Naive thymus-derived CD4-positive, alpha-beta T cell (primary cell): ENCODE data around the gene PLCL1. TPM values are rescaled to one million over a fixed set of nuclear protein-coding genes. Genes with fewer than 3 reads are reported as not detected.
A peak's percentile ranks its signal among the peaks of the same experiment; 100 is the strongest.

Experiments used
- ATAC-seq: fragments of 150-1000 bp; cut with Tn5 transposase; 2 replicates; pipeline ENCODE4 v1.10.0; 2021; ENCODE audit warnings: mild to moderate bottlenecking, moderate library complexity
- CTCF ChIA-PET: fragments of 350-600 bp; sonication (Branson Sonifier 250); formaldehyde crosslinking; loops from one replicate; lab custom pipeline; 2021; ENCODE audit warnings: antibody characterized with exemption; lab: Charles Lee
- POLR2A ChIA-PET: fragments of 350-600 bp; sonication (Branson Sonifier 250); formaldehyde crosslinking; loops from one replicate; lab custom pipeline; 2021; ENCODE audit warnings: antibody characterized with exemption, inconsistent platforms; lab: Charles Lee
- DNase-seq, 9 donors: peaks; one replicate each; pipeline versions ENCODE4 v3.0.0 to v3.0.0-alpha.2; 2020 to 2022; ENCODE audit warnings: mixed read lengths in 1 of 9
- H3K27ac ChIP-seq: one replicate; pipeline ENCODE4 v1.7.0; 2013; ENCODE audit warnings: mild to moderate bottlenecking, low read depth, low read length, moderate library complexity
- H3K27me3 ChIP-seq, 2 donors: one replicate each; pipeline ENCODE4 v1.7.0; 2013; ENCODE audit warnings: low read length in 2 of 2, mild to moderate bottlenecking in 2 of 2, moderate library complexity in 2 of 2; ENCODE audit not compliant: control insufficient read depth in 2 of 2, insufficient read depth in 2 of 2
- H3K36me3 ChIP-seq, 3 experiments: 1 replicate in 2 of 3; 2 replicates in 1 of 3; pipeline ENCODE4 v1.7.0; 2013; ENCODE audit warnings: low read length in 3 of 3, mild to moderate bottlenecking in 3 of 3, moderate library complexity in 1 of 3; ENCODE audit not compliant: insufficient read depth in 3 of 3, control insufficient read depth in 2 of 3
- H3K4me1 ChIP-seq, 2 donors: one replicate each; pipeline ENCODE4 v1.7.0; 2013; ENCODE audit warnings: low read length in 2 of 2, mild to moderate bottlenecking in 2 of 2, moderate library complexity in 1 of 2; ENCODE audit not compliant: control insufficient read depth in 2 of 2, insufficient read depth in 2 of 2
- H3K4me3 ChIP-seq: 2 replicates; pipeline ENCODE4 v1.7.0; 2013; ENCODE audit warnings: mild to moderate bottlenecking, low read length
- H3K9me3 ChIP-seq, 3 experiments: 1 replicate in 2 of 3; 2 replicates in 1 of 3; pipeline ENCODE4 v1.7.0; 2013; ENCODE audit warnings: low read length in 3 of 3; ENCODE audit not compliant: control insufficient read depth in 2 of 3
- H3K27ac Mint-ChIP-seq, 9 donors: one replicate each; pipeline ENCODE4 v1.8.0; 2020 to 2022; ENCODE audit warnings: mixed read lengths in 9 of 9, mild to moderate bottlenecking in 8 of 9, moderate library complexity in 5 of 9, inconsistent platforms in 2 of 9
- H3K27me3 Mint-ChIP-seq, 5 donors: one replicate each; pipeline ENCODE4 v1.8.0; 2021 to 2022; ENCODE audit warnings: mixed read lengths in 5 of 5, mild to moderate bottlenecking in 1 of 5
- H3K36me3 Mint-ChIP-seq, 5 donors: one replicate each; pipeline ENCODE4 v1.8.0; 2020 to 2022; ENCODE audit warnings: mixed read lengths in 5 of 5, mild to moderate bottlenecking in 3 of 5, inconsistent platforms in 1 of 5
- H3K4me1 Mint-ChIP-seq, 7 donors: one replicate each; pipeline ENCODE4 v1.8.0; 2020 to 2022; ENCODE audit warnings: mixed read lengths in 7 of 7, mild to moderate bottlenecking in 3 of 7, inconsistent platforms in 1 of 7
- H3K4me3 Mint-ChIP-seq, 10 donors: one replicate each; pipeline ENCODE4 v1.8.0; 2020 to 2022; ENCODE audit warnings: mild to moderate bottlenecking in 10 of 10, mixed read lengths in 10 of 10, moderate library complexity in 6 of 10, inconsistent platforms in 2 of 10
- H3K9me3 Mint-ChIP-seq, 11 donors: one replicate each; pipeline ENCODE4 v1.8.0; 2020 to 2022; ENCODE audit warnings: mixed read lengths in 11 of 11, mild to moderate bottlenecking in 4 of 11, inconsistent platforms in 1 of 11, moderate library complexity in 1 of 11
- intact Hi-C, 2 donors: fragments of 100-400 bp; cut with micrococcal nuclease; formaldehyde crosslinking; loops; one replicate each; pipeline ENCODE4 v1.15.1; 2023
- polyA plus RNA-seq, 2 donors: library from polyadenylated mRNA; unstranded; fragments of 300-500 nt; fragmentation: Illumina TruSeq; gene quantifications; one replicate each; pipeline ENCODE4 v1.2.3, GENCODE V29; 2021
- total RNA-seq, 6 experiments: library from RNA in 5 of 6; stranded (reverse) in 5 of 6; gene quantifications; 1 replicate in 5 of 6; 2 replicates in 1 of 6; pipeline ENCODE4 v1.2.3 and lab custom pipeline; 2021 to 2026

The PLCL1 gene
- total and polyA plus RNA-seq, 7 experiments from 2014 or later: 1.8 to 33.7 (median 22.7) TPM

GRCh38 chr2:197877038-197877437, 72.6 kb downstream of the PLCL1 start:
- POLR2A ChIA-PET: interaction anchor here (1.1 kb wide), 1 partner anchor 24 kb away, joined by 4 read pairs; no protein-coding TSS in a partner anchor
- peaks cover 0 to 4% (median 0%) of the 10 kb centered on the region in 5 donors for H3K36me3 Mint-ChIP-seq

GRCh38 chr2:197878792-197879191, 74.4 kb downstream of the PLCL1 start:
- H3K4me1 Mint-ChIP-seq: peaks cover 0 to 71% (median 69%) of the 10 kb centered on the region in 7 donors
- Histone ChIP-seq H3K27ac (no peak overlapping the region), H3K27me3 (no peaks in the 10 kb centered on the region), H3K4me1 (peaks cover 0 to 3% of the 10 kb centered on the region in 2 donors), H3K36me3 (no peaks in the 10 kb centered on the region), H3K9me3 (no peaks in the 10 kb centered on the region), H3K4me3 (no peak overlapping the region)
- H3K9me3 Mint-ChIP-seq: no peaks in the 10 kb centered on the region
- peaks cover 0 to 4% (median 0%) of the 10 kb centered on the region in 5 donors for H3K36me3 Mint-ChIP-seq
- H3K27ac Mint-ChIP-seq: peak overlapping the region in 3 of 9 donors; percentile 28 to 68 (median 38)
- no peaks in the 10 kb centered on the region for H3K27me3 Mint-ChIP-seq
- ChIA-PET CTCF (no interaction called here), POLR2A (interaction anchor here (0.8 kb wide), 1 partner anchor 70 kb away, joined by 3 read pairs; no protein-coding TSS in a partner anchor)
- intact Hi-C loops: loop anchor here in 1 of 2 donors (1.0 to 10.0 kb wide), 3 partner anchors 8 to 444 kb away; partner anchors contain the start of gene SF3B1
- DNase-seq (no peak), ATAC-seq (no peak)
- peak overlapping the region in 2 of 10 donors; percentile 6 to 17 for H3K4me3 Mint-ChIP-seq

More at GRCh38 chr2:197877038-197877437, 72.6 kb downstream of the PLCL1 start:
- peaks cover 0 to 4% of the 10 kb centered on the region in 2 donors for H3K4me1 ChIP-seq
- DNase-seq (no peak), ATAC-seq (no peak)
- CTCF ChIA-PET: no interaction called here
- H3K36me3 ChIP-seq: no peaks in the 10 kb centered on the region
- H3K27ac ChIP-seq: no peak overlapping the region
- no peaks in the 10 kb centered on the region for H3K9me3 Mint-ChIP-seq
- H3K27me3 Mint-ChIP-seq: no peaks in the 10 kb centered on the region
- H3K27ac Mint-ChIP-seq: peak overlapping the region in 3 of 9 donors; percentile 20 to 67 (median 25)
- no peaks in the 10 kb centered on the region for H3K27me3 ChIP-seq
- H3K4me1 Mint-ChIP-seq: peaks cover 3 to 75% (median 72%) of the 10 kb centered on the region in 7 donors
- H3K4me3 ChIP-seq: no peak overlapping the region
- peak overlapping the region in 3 of 10 donors; percentile 47 to 56 (median 47) for H3K4me3 Mint-ChIP-seq
- H3K9me3 ChIP-seq: no peaks in the 10 kb centered on the region
- intact Hi-C loops: loop anchor here in 1 of 2 donors (10.0 kb wide), 1 partner anchor 442 kb away; the partner anchor contains the start of gene SF3B1

GRCh38 chr2:197879812-197880408, 75.5 kb downstream of the PLCL1 start:
- H3K36me3 ChIP-seq: no peaks in the 10 kb centered on the region
- no peak overlapping the region for H3K4me3 ChIP-seq
- no peak overlapping the region for H3K4me3 Mint-ChIP-seq
- no peaks in the 10 kb centered on the region for H3K27me3 Mint-ChIP-seq
- peaks cover 0 to 82% (median 74%) of the 10 kb centered on the region in 7 donors for H3K4me1 Mint-ChIP-seq
- intact Hi-C loops: loop anchor here in 1 of 2 donors (10.0 kb wide), 1 partner anchor 445 kb away; the partner anchor contains the start of gene SF3B1
- H3K36me3 Mint-ChIP-seq: peaks cover 0 to 12% (median 4%) of the 10 kb centered on the region in 5 donors
- H3K27ac Mint-ChIP-seq: peak overlapping the region in 1 of 9 donors; percentile 68
- DNase-seq: no peak
- no peaks in the 10 kb centered on the region for H3K9me3 ChIP-seq
- H3K27ac ChIP-seq: no peak overlapping the region
- ATAC-seq: no peak
- ChIA-PET CTCF (no interaction called here), POLR2A (interaction anchor here (1.5 kb wide), 1 partner anchor 9 kb away, joined by 4 read pairs; no protein-coding TSS in a partner anchor)
- H3K4me1 ChIP-seq: peaks cover 0 to 7% of the 10 kb centered on the region in 2 donors
- no peaks in the 10 kb centered on the region for H3K27me3 ChIP-seq
- H3K9me3 Mint-ChIP-seq: no peaks in the 10 kb centered on the region

GRCh38 chr2:197883354-197884032, 79.1 kb downstream of the PLCL1 start:
- no peak for ATAC-seq
- CTCF ChIA-PET: interaction anchor here (0.6 kb wide), 2 partner anchors 8 to 576 kb away, joined by 3 read pairs; no protein-coding TSS in a partner anchor

GRCh38 chr2:197884252-197884651, 79.9 kb downstream of the PLCL1 start:
- CTCF ChIA-PET: interaction anchor here (0.6 kb wide), 2 partner anchors 137 to 1715 kb away, joined by 3 read pairs; no protein-coding TSS in a partner anchor
- peak overlapping the region in 3 of 9 donors; percentile 14 to 78 (median 41) for H3K27ac Mint-ChIP-seq

More at GRCh38 chr2:197883354-197884032, 79.1 kb downstream of the PLCL1 start:
- Mint-ChIP-seq H3K9me3 (no peaks in the 10 kb centered on the region), H3K4me3 (no peak overlapping the region), H3K27ac (peak overlapping the region in 1 of 9 donors; percentile 41), H3K4me1 (peaks cover 8 to 77% (median 62%) of the 10 kb centered on the region in 7 donors), H3K27me3 (no peaks in the 10 kb centered on the region), H3K36me3 (peaks cover 8 to 25% (median 18%) of the 10 kb centered on the region in 5 donors)
- Histone ChIP-seq H3K36me3 (no peaks in the 10 kb centered on the region), H3K27me3 (no peaks in the 10 kb centered on the region), H3K4me1 (peaks cover 0 to 15% of the 10 kb centered on the region in 2 donors), H3K9me3 (no peaks in the 10 kb centered on the region), H3K27ac (no peak overlapping the region), H3K4me3 (no peak overlapping the region)
- intact Hi-C loops: no loop called here
- POLR2A ChIA-PET: interaction anchor here (0.9 to 1.3 kb wide), 3 partner anchors 9 to 26 kb away, joined by 3 read pairs; no protein-coding TSS in a partner anchor
- DNase-seq: no peak

GRCh38 chr2:197885126-197885525, 80.7 kb downstream of the PLCL1 start:
- Histone ChIP-seq H3K27ac (no peak overlapping the region), H3K4me1 (peaks cover 0 to 27% of the 10 kb centered on the region in 2 donors), H3K27me3 (no peaks in the 10 kb centered on the region), H3K4me3 (no peak overlapping the region), H3K36me3 (no peaks in the 10 kb centered on the region), H3K9me3 (no peaks in the 10 kb centered on the region)
- Mint-ChIP-seq H3K9me3 (no peaks in the 10 kb centered on the region), H3K4me3 (no peak overlapping the region), H3K4me1 (peaks cover 18 to 75% (median 62%) of the 10 kb centered on the region in 7 donors), H3K27ac (peak overlapping the region in 2 of 9 donors; percentile 41 to 88), H3K36me3 (peaks cover 8 to 25% (median 18%) of the 10 kb centered on the region in 5 donors), H3K27me3 (no peaks in the 10 kb centered on the region)
- ChIA-PET POLR2A (interaction anchor here (1.0 to 1.3 kb wide), 2 partner anchors 13 to 77 kb away, joined by 3 read pairs; no protein-coding TSS in a partner anchor), CTCF (no interaction called here)
- intact Hi-C loops: loop anchor here (5.0 kb wide), 2 partner anchors 122 to 178 kb away; partner anchors contain the start of gene MARS2 (in 1 of the 2)
- DNase-seq: no peak
- no peak for ATAC-seq

More at GRCh38 chr2:197884252-197884651, 79.9 kb downstream of the PLCL1 start:
- intact Hi-C loops: no loop called here
- peaks cover 12 to 74% (median 59%) of the 10 kb centered on the region in 7 donors for H3K4me1 Mint-ChIP-seq
- ATAC-seq: no peak
- Histone ChIP-seq H3K4me3 (no peak overlapping the region), H3K27ac (no peak overlapping the region), H3K36me3 (no peaks in the 10 kb centered on the region), H3K27me3 (no peaks in the 10 kb centered on the region), H3K9me3 (no peaks in the 10 kb centered on the region), H3K4me1 (peaks cover 0 to 19% of the 10 kb centered on the region in 2 donors)
- no peaks in the 10 kb centered on the region for H3K9me3 Mint-ChIP-seq
- no peaks in the 10 kb centered on the region for H3K27me3 Mint-ChIP-seq
- H3K36me3 Mint-ChIP-seq: peaks cover 8 to 25% (median 18%) of the 10 kb centered on the region in 5 donors
- POLR2A ChIA-PET: interaction anchor here (1.0 to 1.3 kb wide), 2 partner anchors 12 to 76 kb away, joined by 3 read pairs; no protein-coding TSS in a partner anchor
- no peak overlapping the region for H3K4me3 Mint-ChIP-seq
- no peak for DNase-seq
